ENCODE results near the gene TTLL11. TPM values are rescaled to one million over a fixed set of nuclear protein-coding genes. Genes with fewer than 3 reads are reported as not detected.
"Not testable (repeated sequence)": the region's sequence is repeated elsewhere in the genome, so short reads cannot be mapped to it uniquely, and the experiment has no call there.

Gene TTLL11
- total RNA-seq, 2 donors from 2014 or later: 6.2 to 7.7 TPM

GRCh38 chr9:122070728-122071515 is 22.2 kb downstream of the TTLL11 start:
- no peak overlapping the region for H3K4me3 Mint-ChIP-seq
- ATAC-seq (peak in 1 of 2 donors; percentile 17), DNase-seq (ENCODE audit: low spot score) (no peak)
- H3K4me1 Mint-ChIP-seq (ENCODE audit: low read depth in 2 of 2): peaks cover 14 to 18% of the 10 kb centered on the region in 2 donors
- H3K27ac Mint-ChIP-seq: no peak overlapping the region
- H3K27me3 Mint-ChIP-seq: no peaks in the 10 kb centered on the region
- no peaks in the 10 kb centered on the region for H3K36me3 Mint-ChIP-seq
- no peaks in the 10 kb centered on the region for H3K9me3 Mint-ChIP-seq

- DNase-seq (ENCODE audit: low spot score); H3K27ac Mint-ChIP-seq; H3K27me3 Mint-ChIP-seq; H3K9me3 Mint-ChIP-seq; ATAC-seq; H3K4me3 Mint-ChIP-seq; H3K36me3 Mint-ChIP-seq: not testable (repeated sequence)
- H3K4me1 Mint-ChIP-seq (ENCODE audit: low read depth in 2 of 2): peaks cover 15 to 33% of the 10 kb centered on the region in 2 donors
Observed at GRCh38 chr9:122066680-122067079, 26.4 kb downstream of the TTLL11 start.

GRCh38 chr9:122065923-122066629 is 27.0 kb downstream of the TTLL11 start:
- DNase-seq (ENCODE audit: low spot score) (no peak), ATAC-seq (peak in 1 of 2 donors; percentile 27)
- Mint-ChIP-seq H3K4me3 (peak overlapping the region; percentile 24), H3K27me3 (no peaks in the 10 kb centered on the region), H3K4me1 (ENCODE audit: low read depth in 2 of 2) (peaks cover 15 to 33% of the 10 kb centered on the region in 2 donors), H3K27ac (peak overlapping the region in 1 of 2 donors; percentile 63), H3K36me3 (no peaks in the 10 kb centered on the region), H3K9me3 (no peaks in the 10 kb centered on the region)

- ATAC-seq (no peak), DNase-seq (ENCODE audit: low spot score) (no peak)
- H3K4me3 Mint-ChIP-seq: no peak overlapping the region
- H3K27ac Mint-ChIP-seq: no peak overlapping the region
- no peaks in the 10 kb centered on the region for H3K27me3 Mint-ChIP-seq
- H3K36me3 Mint-ChIP-seq: no peaks in the 10 kb centered on the region
- H3K9me3 Mint-ChIP-seq: no peaks in the 10 kb centered on the region
- peaks cover 3 to 10% of the 10 kb centered on the region in 2 donors for H3K4me1 Mint-ChIP-seq (ENCODE audit: low read depth in 2 of 2)
Observed at GRCh38 chr9:122060481-122060880, 32.6 kb downstream of the TTLL11 start.

- peaks cover under 1 to 7% of the 10 kb centered on the region in 2 donors for H3K4me1 Mint-ChIP-seq (ENCODE audit: low read depth in 2 of 2)
- H3K27ac Mint-ChIP-seq: no peak overlapping the region
- H3K27me3 Mint-ChIP-seq: no peaks in the 10 kb centered on the region
- no peak for ATAC-seq
- H3K4me3 Mint-ChIP-seq: no peak overlapping the region
- no peaks in the 10 kb centered on the region for H3K9me3 Mint-ChIP-seq
- no peaks in the 10 kb centered on the region for H3K36me3 Mint-ChIP-seq
- no peak for DNase-seq (ENCODE audit: low spot score)
Observed at GRCh38 chr9:122059955-122060324, 33.2 kb downstream of the TTLL11 start.

GRCh38 chr9:122059214-122059954 is 33.7 kb downstream of the TTLL11 start:
- Mint-ChIP-seq H3K4me1 (ENCODE audit: low read depth in 2 of 2) (peaks cover 5 to 8% of the 10 kb centered on the region in 2 donors), H3K27ac (no peak overlapping the region), H3K4me3 (no peak overlapping the region), H3K27me3 (no peaks in the 10 kb centered on the region), H3K36me3 (no peaks in the 10 kb centered on the region), H3K9me3 (no peaks in the 10 kb centered on the region)
- no peak for ATAC-seq
- DNase-seq (ENCODE audit: low spot score): no peak

GRCh38 chr9:122058709-122059108 is 34.4 kb downstream of the TTLL11 start:
- Mint-ChIP-seq H3K4me1 (ENCODE audit: low read depth in 2 of 2) (peaks cover 5 to 7% of the 10 kb centered on the region in 2 donors), H3K27me3 (no peaks in the 10 kb centered on the region), H3K4me3 (no peak overlapping the region), H3K27ac (no peak overlapping the region), H3K36me3 (no peaks in the 10 kb centered on the region), H3K9me3 (no peaks in the 10 kb centered on the region)
- DNase-seq (ENCODE audit: low spot score): no peak
- ATAC-seq: no peak

GRCh38 chr9:122058051-122058450 is 35.1 kb downstream of the TTLL11 start:
- H3K4me3 Mint-ChIP-seq: no peak overlapping the region
- DNase-seq (ENCODE audit: low spot score): no peak
- no peak overlapping the region for H3K27ac Mint-ChIP-seq

GRCh38 chr9:122057211-122057610 is 35.9 kb downstream of the TTLL11 start:
- Mint-ChIP-seq H3K36me3 (no peaks in the 10 kb centered on the region), H3K4me1 (ENCODE audit: low read depth in 2 of 2) (peaks cover 17 to 19% of the 10 kb centered on the region in 2 donors), H3K27ac (no peak overlapping the region)

More at GRCh38 chr9:122058051-122058450, 35.1 kb downstream of the TTLL11 start:
- H3K4me1 Mint-ChIP-seq (ENCODE audit: low read depth in 2 of 2): peaks cover 8 to 11% of the 10 kb centered on the region in 2 donors
- ATAC-seq: no peak
- no peaks in the 10 kb centered on the region for H3K9me3 Mint-ChIP-seq
- H3K27me3 Mint-ChIP-seq: no peaks in the 10 kb centered on the region
- no peaks in the 10 kb centered on the region for H3K36me3 Mint-ChIP-seq

GRCh38 chr9:122056484-122056883 is 36.6 kb downstream of the TTLL11 start:
- H3K27me3 Mint-ChIP-seq: no peaks in the 10 kb centered on the region
- no peak overlapping the region for H3K27ac Mint-ChIP-seq
- H3K36me3 Mint-ChIP-seq: no peaks in the 10 kb centered on the region
- no peaks in the 10 kb centered on the region for H3K9me3 Mint-ChIP-seq
- ATAC-seq: no peak
- H3K4me1 Mint-ChIP-seq (ENCODE audit: low read depth in 2 of 2): peaks cover 22% of the 10 kb centered on the region in 2 donors
- H3K4me3 Mint-ChIP-seq: no peak overlapping the region
- no peak for DNase-seq (ENCODE audit: low spot score)

More at GRCh38 chr9:122057211-122057610, 35.9 kb downstream of the TTLL11 start:
- no peak for DNase-seq (ENCODE audit: low spot score)
- Mint-ChIP-seq H3K27me3 (no peaks in the 10 kb centered on the region), H3K4me3 (no peak overlapping the region), H3K9me3 (no peaks in the 10 kb centered on the region)
- ATAC-seq: no peak

- ATAC-seq (no peak), DNase-seq (ENCODE audit: low spot score) (no peak)
- H3K9me3 Mint-ChIP-seq: no peaks in the 10 kb centered on the region
- H3K27ac Mint-ChIP-seq: no peak overlapping the region
- no peak overlapping the region for H3K4me3 Mint-ChIP-seq
- no peaks in the 10 kb centered on the region for H3K36me3 Mint-ChIP-seq
- peaks cover 27 to 29% of the 10 kb centered on the region in 2 donors for H3K4me1 Mint-ChIP-seq (ENCODE audit: low read depth in 2 of 2)
- no peaks in the 10 kb centered on the region for H3K27me3 Mint-ChIP-seq
Observed at GRCh38 chr9:122055701-122056100, 37.4 kb downstream of the TTLL11 start.

GRCh38 chr9:122053567-122054350 is 39.3 kb downstream of the TTLL11 start:
- no peak for DNase-seq (ENCODE audit: low spot score)
- ATAC-seq: no peak
- H3K36me3 Mint-ChIP-seq: no peaks in the 10 kb centered on the region
- H3K27ac Mint-ChIP-seq: no peak overlapping the region
- peaks cover 27 to 30% of the 10 kb centered on the region in 2 donors for H3K4me1 Mint-ChIP-seq (ENCODE audit: low read depth in 2 of 2)
- no peaks in the 10 kb centered on the region for H3K27me3 Mint-ChIP-seq
- H3K4me3 Mint-ChIP-seq: no peak overlapping the region
- H3K9me3 Mint-ChIP-seq: no peaks in the 10 kb centered on the region

- no peak overlapping the region for H3K4me3 Mint-ChIP-seq
Observed at GRCh38 chr9:122053064-122053463, 40.0 kb downstream of the TTLL11 start.

More at GRCh38 chr9:122053064-122053463, 40.0 kb downstream of the TTLL11 start:
- H3K4me1 Mint-ChIP-seq (ENCODE audit: low read depth in 2 of 2): peaks cover 27 to 35% of the 10 kb centered on the region in 2 donors
- peak overlapping the region in 1 of 2 donors; percentile 66 for H3K27ac Mint-ChIP-seq
- DNase-seq (ENCODE audit: low spot score) (no peak), ATAC-seq (no peak)
- H3K9me3 Mint-ChIP-seq: no peaks in the 10 kb centered on the region
- no peaks in the 10 kb centered on the region for H3K27me3 Mint-ChIP-seq
- no peaks in the 10 kb centered on the region for H3K36me3 Mint-ChIP-seq

Measured in natural killer cell treated with Interleukin-12 subunit alpha and Interleukin-12 subunit beta and Interleukin-15 and Interleukin-18, amount 100 ng/mL, for 72 hours (primary cell).